OCI-LY3 (cell line): ENCODE results near the gene HS6ST1.

ENCODE experiments used
- H2AFZ ChIP-seq: fragments of 200-600, 300-600 bp; shearing (Covaris generic); 2 replicates; pipeline ENCODE4 v1.6.0; 2014; ENCODE audit warnings: antibody characterized with exemption, low read depth, low read length
- H3K27ac ChIP-seq: fragments of 200-600, 300-600 bp; sonication (generic); 2 replicates; pipeline ENCODE4 v1.5.1; 2014; ENCODE audit warnings: mild to moderate bottlenecking, low read length, moderate library complexity, mixed read lengths
- H3K27me3 ChIP-seq: fragments of 200-600, 300-600 bp; sonication (generic); 2 replicates; pipeline ENCODE4 v1.6.1; 2014; ENCODE audit warnings: low read depth, low read length, mixed read lengths
- H3K36me3 ChIP-seq: fragments of 200-600, 300-600 bp; sonication (generic); replicated peaks from 2 replicates; pipeline ENCODE3; 2014; ENCODE audit warnings: low read depth, low read length, mixed read lengths
- H3K4me1 ChIP-seq: fragments of 300-600, 200-600 bp; sonication (generic); 2 replicates; pipeline ENCODE4 v1.6.1; 2014; ENCODE audit warnings: low read length, mixed read lengths
- H3K4me2 ChIP-seq: fragments of 200-600, 300-600 bp; sonication (generic); 2 replicates; pipeline ENCODE4 v1.6.1; 2014; ENCODE audit warnings: low read length, mixed read lengths
- H3K4me3 ChIP-seq: fragments of 300-600, 200-600 bp; sonication (generic); 2 replicates; pipeline ENCODE4 v1.5.1; 2014; ENCODE audit warnings: antibody characterized with exemption, mild to moderate bottlenecking, low read length, moderate library complexity
- H3K79me2 ChIP-seq: fragments of 300-600, 200-600 bp; shearing (Covaris generic); 2 replicates; pipeline ENCODE4 v1.6.1; 2014; ENCODE audit warnings: mild to moderate bottlenecking, low read length, mixed read lengths
- H3K9ac ChIP-seq: fragments of 300-600, 200-600 bp; shearing (Covaris generic); 2 replicates; pipeline ENCODE4 v1.6.0; 2014; ENCODE audit warnings: mild to moderate bottlenecking, low read length, moderate library complexity
- H3K9me3 ChIP-seq: fragments of 200-600, 300-600 bp; shearing (Covaris generic); 2 replicates; pipeline ENCODE4 v1.6.1; 2014; ENCODE audit warnings: low read length, mixed read lengths; ENCODE audit not compliant: insufficient read depth
- H4K20me1 ChIP-seq: fragments of 200-600, 300-600 bp; sonication (generic); 2 replicates; pipeline ENCODE4 v1.6.1; 2016; ENCODE audit warnings: low read length, mixed read lengths; ENCODE audit not compliant: insufficient read depth
- CTCF ChIP-seq: fragments of 200-600, 300-600 bp; sonication (generic); IDR thresholded peaks from 2 replicates; pipeline ENCODE4 v1.5.1; 2014; ENCODE audit warnings: antibody characterized with exemption, low read length, low read depth
- EZH2phosphoT487 ChIP-seq: fragments of 200-600 bp; shearing (Covaris generic); IDR thresholded peaks from 2 replicates; pipeline ENCODE4 v1.6.1; 2018; ENCODE audit warnings: antibody characterized with exemption, mixed run types, low read depth

Gene HS6ST1

GRCh38 chr2:128233790-128234395, 84.8 kb downstream of the HS6ST1 start:
- H3K9ac ChIP-seq: peak overlapping the region; percentile 48
- no peaks in the 10 kb centered on the region for H3K36me3 ChIP-seq
- H3K4me1 ChIP-seq: peaks cover 9% of the 10 kb centered on the region
- H3K27me3 ChIP-seq: no peaks in the 10 kb centered on the region
- H3K9me3 ChIP-seq: no peaks in the 10 kb centered on the region
- peak overlapping the region; percentile 98 for H2AFZ ChIP-seq
- no peaks in the 10 kb centered on the region for H4K20me1 ChIP-seq
- H3K79me2 ChIP-seq: no peaks in the 10 kb centered on the region
- peak overlapping the region; percentile 100 for H3K4me2 ChIP-seq
- H3K4me3 ChIP-seq: peak overlapping the region; percentile 97
- H3K27ac ChIP-seq: no peak overlapping the region
- TF ChIP-seq CTCF: 0 out of 2 replicates have a peak, but pooled peaks have one; percentile 0
- TF ChIP-seq EZH2phosphoT487: no peak

- TF ChIP-seq CTCF: peak; percentile 77
- no peak for TF ChIP-seq EZH2phosphoT487
- Histone ChIP-seq H3K4me1 (peaks cover 9% of the 10 kb centered on the region), H3K9ac (peak overlapping the region; percentile 84), H4K20me1 (no peaks in the 10 kb centered on the region), H3K9me3 (no peaks in the 10 kb centered on the region), H3K4me3 (peak overlapping the region; percentile 97), H3K27me3 (no peaks in the 10 kb centered on the region), H2AFZ (peak overlapping the region; percentile 98), H3K4me2 (peak overlapping the region; percentile 100), H3K27ac (no peak overlapping the region; the same call in 1 of the 2 replicates), H3K36me3 (no peaks in the 10 kb centered on the region), H3K79me2 (no peaks in the 10 kb centered on the region)
Measured at GRCh38 chr2:128232965-128233789, 85.5 kb downstream of the HS6ST1 start.

GRCh38 chr2:128228894-128229293, 89.8 kb downstream of the HS6ST1 start:
- Histone ChIP-seq H3K27ac (no peak overlapping the region), H3K9ac (no peak overlapping the region), H3K36me3 (no peaks in the 10 kb centered on the region), H3K4me2 (no peak overlapping the region), H3K9me3 (no peaks in the 10 kb centered on the region), H2AFZ (no peak overlapping the region), H4K20me1 (no peaks in the 10 kb centered on the region), H3K79me2 (no peaks in the 10 kb centered on the region), H3K4me1 (peaks cover 9% of the 10 kb centered on the region), H3K4me3 (no peak overlapping the region), H3K27me3 (no peaks in the 10 kb centered on the region)
- TF ChIP-seq CTCF: no peak

GRCh38 chr2:128227862-128228261, 90.8 kb downstream of the HS6ST1 start:
- Histone ChIP-seq H3K9ac (no peak overlapping the region), H3K27ac (no peak overlapping the region), H3K79me2 (no peaks in the 10 kb centered on the region), H3K4me1 (0 out of 2 replicates have a peak, but pooled peaks cover 6% of the 10 kb centered on the region), H4K20me1 (no peaks in the 10 kb centered on the region), H3K4me2 (no peak overlapping the region), H3K4me3 (no peak overlapping the region), H3K9me3 (no peaks in the 10 kb centered on the region), H2AFZ (no peak overlapping the region), H3K36me3 (no peaks in the 10 kb centered on the region), H3K27me3 (no peaks in the 10 kb centered on the region)
- no peak for TF ChIP-seq CTCF
- no peak for TF ChIP-seq EZH2phosphoT487
